Astrocyte (in vitro differentiated cells and primary cell): ENCODE results near the gene ADGRB3.

Experiments
- CTCF ChIP-seq: IDR thresholded peaks from 2 replicates; pipeline ENCODE4 v1.5.1; 2011; ENCODE audit warnings: low read depth, mild to moderate bottlenecking, inconsistent platforms, low read length, moderate library complexity; ENCODE audit not compliant: insufficient read depth
- EZH2 ChIP-seq: IDR thresholded peaks from 2 replicates; pipeline ENCODE4 v1.6.1; 2012; ENCODE audit warnings: mild to moderate bottlenecking, low read length, inconsistent platforms; ENCODE audit not compliant: insufficient read depth

DNA sequence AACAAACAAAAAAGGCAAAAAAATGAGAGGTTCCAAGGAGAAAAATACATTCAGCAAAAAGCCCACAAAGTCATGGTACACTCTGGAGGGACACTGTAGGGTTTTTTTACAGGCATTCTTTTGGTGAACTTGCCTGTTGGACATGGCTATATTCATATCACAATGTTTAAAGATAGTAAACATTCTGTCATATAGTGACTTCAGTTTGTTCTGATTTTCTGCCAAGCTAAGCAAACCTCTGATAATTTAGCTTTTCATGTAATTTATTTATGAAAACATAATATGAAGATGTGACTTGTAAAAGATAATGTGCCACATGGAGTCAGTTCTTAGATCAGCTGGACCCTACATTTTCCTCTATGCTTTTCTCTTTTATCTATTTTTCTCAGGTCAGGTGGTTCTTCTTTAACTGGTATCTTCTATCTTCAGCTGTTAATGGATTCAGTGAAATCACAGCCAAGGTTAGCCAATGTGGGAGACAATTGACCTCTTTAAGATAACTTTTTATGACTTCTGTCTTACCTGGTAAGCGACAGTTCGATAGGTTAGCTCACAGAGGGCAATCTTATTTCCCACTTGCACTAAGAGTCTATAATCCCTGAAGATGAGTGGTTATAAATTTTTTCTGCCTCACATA, 87.9 kb downstream of the ADGRB3 start:
- TF ChIP-seq CTCF (no peak), EZH2 (no peak)
